Astrocyte (in vitro differentiated cells and primary cell): ENCODE results near the gene PTPN14. TPM values are rescaled to one million over a fixed set of nuclear protein-coding genes. Genes with fewer than 3 reads are reported as not detected.

Experiments used
- DNase-seq: peaks from one replicate; pipeline ENCODE4 v3.0.0-alpha.2; 2010; ENCODE audit warnings: low read depth
- FAIRE-seq: peaks from 2 replicates; lab custom pipeline; 2011; peaks lifted over from hg19 to GRCh38; lab: Jason Lieb, UNC
- H2AFZ ChIP-seq: 2 replicates; pipeline ENCODE4 v1.6.0; 2012; ENCODE audit warnings: low read depth, low read length, inconsistent platforms
- H3K27ac ChIP-seq: 2 replicates; pipeline ENCODE4 v1.5.1; 2011; ENCODE audit warnings: low read depth, low read length, inconsistent platforms
- H3K27me3 ChIP-seq: 2 replicates; pipeline ENCODE4 v1.6.0; 2011; ENCODE audit warnings: low read length, inconsistent platforms; ENCODE audit not compliant: insufficient read depth
- H3K36me3 ChIP-seq: 2 replicates; pipeline ENCODE4 v1.5.1; 2011; ENCODE audit warnings: low read length, inconsistent platforms; ENCODE audit not compliant: insufficient read depth
- H3K4me1 ChIP-seq: 2 replicates; pipeline ENCODE4 v1.5.1; 2011; ENCODE audit warnings: low read length, inconsistent platforms; ENCODE audit not compliant: insufficient read depth
- H3K4me2 ChIP-seq: 2 replicates; pipeline ENCODE4 v1.6.0; 2012; ENCODE audit warnings: low read length, inconsistent platforms
- H3K4me3 ChIP-seq: 2 replicates; pipeline ENCODE4 v1.5.1; 2011; ENCODE audit warnings: low read depth, mild to moderate bottlenecking, low read length, inconsistent platforms; ENCODE audit not compliant: insufficient read depth
- H3K79me2 ChIP-seq: 2 replicates; pipeline ENCODE4 v1.6.0; 2012; ENCODE audit warnings: mild to moderate bottlenecking, low read length, inconsistent platforms; ENCODE audit not compliant: insufficient read depth
- H3K9ac ChIP-seq: 2 replicates; pipeline ENCODE4 v1.6.0; 2012; ENCODE audit warnings: mild to moderate bottlenecking, low read length, inconsistent platforms
- H3K9me3 ChIP-seq: 2 replicates; pipeline ENCODE4 v1.5.1; 2012; ENCODE audit warnings: low read depth, mild to moderate bottlenecking, low read length, inconsistent platforms; ENCODE audit not compliant: insufficient read depth
- H4K20me1 ChIP-seq: 2 replicates; pipeline ENCODE4 v1.6.0; 2012; ENCODE audit warnings: low read length, inconsistent platforms; ENCODE audit not compliant: insufficient read depth
- H3K27ac Mint-ChIP-seq: one replicate; pipeline ENCODE4 v1.8.0; 2021; ENCODE audit warnings: mild to moderate bottlenecking, mixed read lengths; ENCODE audit not compliant: unreplicated experiment
- H3K27me3 Mint-ChIP-seq: one replicate; pipeline ENCODE4 v1.8.0; 2021; ENCODE audit warnings: low read depth, mixed read lengths; ENCODE audit not compliant: unreplicated experiment
- H3K36me3 Mint-ChIP-seq: one replicate; pipeline ENCODE4 v1.8.0; 2021; ENCODE audit warnings: low read depth, mixed read lengths; ENCODE audit not compliant: unreplicated experiment
- H3K4me1 Mint-ChIP-seq: one replicate; pipeline ENCODE4 v1.8.0; 2021; ENCODE audit warnings: low read depth, mixed read lengths; ENCODE audit not compliant: unreplicated experiment
- H3K4me3 Mint-ChIP-seq: one replicate; pipeline ENCODE4 v1.8.0; 2021; ENCODE audit warnings: mild to moderate bottlenecking, moderate library complexity, mixed read lengths; ENCODE audit not compliant: unreplicated experiment
- H3K9me3 Mint-ChIP-seq: one replicate; pipeline ENCODE4 v1.8.0; 2021; ENCODE audit warnings: mild to moderate bottlenecking, mixed read lengths; ENCODE audit not compliant: unreplicated experiment
- EZH2 ChIP-seq: IDR thresholded peaks from 2 replicates; pipeline ENCODE4 v1.6.1; 2012; ENCODE audit warnings: mild to moderate bottlenecking, low read length, inconsistent platforms; ENCODE audit not compliant: insufficient read depth
- total RNA-seq: library from RNA; stranded (reverse); gene quantifications from 2 replicates; pipeline ENCODE4 v1.2.1, GENCODE V29; 2021
- TF ChIP-seq, protein P1 (sequence below): IDR thresholded peaks from 2 replicates; pipeline ENCODE4 v1.5.1; 2011; ENCODE audit warnings: low read depth, mild to moderate bottlenecking, inconsistent platforms, low read length, moderate library complexity; ENCODE audit not compliant: insufficient read depth

The PTPN14 gene
- total RNA-seq, 1 donor from 2014 or later = 177 TPM

DNA sequence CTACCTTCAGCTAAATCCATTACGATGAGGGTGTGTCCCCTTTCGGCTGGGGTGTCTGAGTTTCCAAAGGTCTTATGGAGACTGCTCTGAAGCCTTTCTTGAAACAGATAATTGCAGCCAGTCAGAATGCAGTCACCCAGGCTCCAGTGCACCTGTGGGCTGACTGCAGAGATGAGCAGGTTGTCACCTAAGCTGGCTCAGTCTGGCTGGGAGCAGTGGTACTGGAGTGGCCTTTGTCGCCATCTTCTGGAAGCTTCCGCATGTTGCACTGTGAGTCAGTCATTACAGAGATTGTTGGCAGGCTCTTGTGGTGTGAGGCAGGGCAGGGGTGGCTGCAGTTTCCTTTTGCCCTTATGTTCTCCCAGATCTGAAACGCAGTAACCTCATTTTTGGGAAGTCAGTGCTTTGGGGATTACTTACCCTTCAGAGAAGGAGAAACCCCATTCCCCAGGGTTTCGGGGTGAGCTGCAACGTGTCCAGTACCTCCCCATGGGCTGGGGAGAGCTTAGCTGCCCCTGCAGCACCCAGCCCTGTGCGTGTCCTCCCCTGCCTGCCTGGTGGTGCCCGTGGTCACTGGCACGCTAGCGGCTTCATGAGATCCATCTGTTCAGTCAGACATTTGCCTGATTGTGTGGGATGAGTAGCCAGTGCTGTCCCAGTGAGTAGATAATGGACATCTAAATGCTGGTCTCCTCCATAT lies 222.5 kb downstream of the PTPN14 start:
- Histone ChIP-seq H3K9me3 (no peaks in the 10 kb centered on the region), H3K4me1 (no peaks in the 10 kb centered on the region), H3K9ac (no peak overlapping the region), H3K79me2 (no peaks in the 10 kb centered on the region), H3K4me3 (no peak overlapping the region), H4K20me1 (peaks cover 3% of the 10 kb centered on the region), H3K4me2 (no peak overlapping the region), H3K36me3 (peaks cover 7% of the 10 kb centered on the region), H3K27ac (no peak overlapping the region), H2AFZ (no peak overlapping the region), H3K27me3 (no peaks in the 10 kb centered on the region)
- Mint-ChIP-seq H3K4me3 (no peak overlapping the region), H3K9me3 (peaks cover 1% of the 10 kb centered on the region), H3K27ac (no peak overlapping the region), H3K36me3 (no peaks in the 10 kb centered on the region), H3K4me1 (peaks cover 11% of the 10 kb centered on the region), H3K27me3 (no peaks in the 10 kb centered on the region)
- TF ChIP-seq, protein P1, sequence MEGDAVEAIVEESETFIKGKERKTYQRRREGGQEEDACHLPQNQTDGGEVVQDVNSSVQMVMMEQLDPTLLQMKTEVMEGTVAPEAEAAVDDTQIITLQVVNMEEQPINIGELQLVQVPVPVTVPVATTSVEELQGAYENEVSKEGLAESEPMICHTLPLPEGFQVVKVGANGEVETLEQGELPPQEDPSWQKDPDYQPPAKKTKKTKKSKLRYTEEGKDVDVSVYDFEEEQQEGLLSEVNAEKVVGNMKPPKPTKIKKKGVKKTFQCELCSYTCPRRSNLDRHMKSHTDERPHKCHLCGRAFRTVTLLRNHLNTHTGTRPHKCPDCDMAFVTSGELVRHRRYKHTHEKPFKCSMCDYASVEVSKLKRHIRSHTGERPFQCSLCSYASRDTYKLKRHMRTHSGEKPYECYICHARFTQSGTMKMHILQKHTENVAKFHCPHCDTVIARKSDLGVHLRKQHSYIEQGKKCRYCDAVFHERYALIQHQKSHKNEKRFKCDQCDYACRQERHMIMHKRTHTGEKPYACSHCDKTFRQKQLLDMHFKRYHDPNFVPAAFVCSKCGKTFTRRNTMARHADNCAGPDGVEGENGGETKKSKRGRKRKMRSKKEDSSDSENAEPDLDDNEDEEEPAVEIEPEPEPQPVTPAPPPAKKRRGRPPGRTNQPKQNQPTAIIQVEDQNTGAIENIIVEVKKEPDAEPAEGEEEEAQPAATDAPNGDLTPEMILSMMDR = peak; percentile 90
- TF ChIP-seq EZH2 = no peak
- peak; percentile 54 for DNase-seq
- FAIRE-seq = peak; percentile 55

DNA sequence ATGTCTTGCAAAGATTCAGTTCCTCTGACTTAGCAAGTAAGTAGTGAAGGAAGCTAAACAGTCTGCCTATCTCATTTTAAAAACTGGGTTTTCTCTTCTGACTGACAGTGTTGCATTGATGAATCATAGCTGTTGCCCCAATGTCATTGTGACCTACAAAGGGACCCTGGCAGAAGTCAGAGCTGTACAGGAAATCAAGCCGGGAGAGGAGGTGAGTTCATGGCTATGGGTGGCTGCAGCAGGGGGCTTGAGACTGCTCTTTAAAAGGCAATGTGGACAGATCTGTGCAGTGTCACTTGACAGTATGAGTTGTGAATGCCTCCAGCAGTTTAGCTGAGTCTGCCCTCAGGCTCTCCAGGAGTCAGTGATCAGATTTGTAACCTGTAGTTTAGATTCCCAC lies 223.9 kb downstream of the PTPN14 start:
- Histone ChIP-seq H3K27ac (no peak overlapping the region), H3K4me1 (no peaks in the 10 kb centered on the region), H3K9ac (no peak overlapping the region), H3K79me2 (no peaks in the 10 kb centered on the region), H3K4me2 (no peak overlapping the region), H3K27me3 (no peaks in the 10 kb centered on the region), H3K9me3 (no peaks in the 10 kb centered on the region), H3K36me3 (peaks cover 7% of the 10 kb centered on the region), H4K20me1 (peaks cover 3% of the 10 kb centered on the region), H2AFZ (no peak overlapping the region), H3K4me3 (no peak overlapping the region)
- no peaks in the 10 kb centered on the region for H3K36me3 Mint-ChIP-seq
- peaks cover 8% of the 10 kb centered on the region for H3K4me1 Mint-ChIP-seq
- H3K27ac Mint-ChIP-seq = no peak overlapping the region
- no peaks in the 10 kb centered on the region for H3K27me3 Mint-ChIP-seq
- no peak for FAIRE-seq
- TF ChIP-seq EZH2 = no peak
- TF ChIP-seq, protein P1 = no peak
- peaks cover 1% of the 10 kb centered on the region for H3K9me3 Mint-ChIP-seq
- DNase-seq = no peak
- no peak overlapping the region for H3K4me3 Mint-ChIP-seq

DNA sequence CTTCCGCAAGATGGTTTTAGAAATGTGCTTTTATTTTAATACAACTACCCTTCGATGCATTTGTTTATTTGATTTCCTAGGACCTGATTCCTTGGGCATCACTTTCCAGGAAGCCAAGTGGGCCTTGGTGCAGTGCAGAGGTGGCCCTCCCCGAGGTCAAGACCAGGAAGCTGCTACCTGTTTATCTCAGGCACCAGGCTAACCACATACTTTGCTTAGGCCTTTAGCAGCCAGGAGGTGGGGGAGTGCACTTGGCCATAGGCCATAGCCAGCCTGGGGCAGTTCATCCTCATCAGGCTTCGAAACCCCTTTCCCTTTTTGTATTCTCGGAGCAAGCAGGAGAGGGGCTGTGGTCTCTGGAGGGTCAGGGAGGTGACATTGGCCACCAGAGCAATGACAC lies 225.0 kb downstream of the PTPN14 start:
- no peak for DNase-seq
- Histone ChIP-seq H3K4me2 (no peak overlapping the region), H3K27me3 (no peaks in the 10 kb centered on the region), H3K36me3 (peaks cover 7% of the 10 kb centered on the region), H3K4me3 (no peak overlapping the region), H3K9me3 (no peaks in the 10 kb centered on the region), H3K79me2 (no peaks in the 10 kb centered on the region), H3K4me1 (no peaks in the 10 kb centered on the region), H3K27ac (no peak overlapping the region), H3K9ac (no peak overlapping the region), H4K20me1 (peaks cover 3% of the 10 kb centered on the region), H2AFZ (no peak overlapping the region)
- Mint-ChIP-seq H3K9me3 (peaks cover 1% of the 10 kb centered on the region), H3K4me3 (no peak overlapping the region), H3K4me1 (peaks cover 8% of the 10 kb centered on the region), H3K27ac (no peak overlapping the region), H3K36me3 (peaks cover 2% of the 10 kb centered on the region), H3K27me3 (no peaks in the 10 kb centered on the region)
- TF ChIP-seq EZH2 = no peak
- TF ChIP-seq, protein P1 = no peak
- no peak for FAIRE-seq
